Breast epithelium (tissue), 4 donors: Measurements from ENCODE around the gene SAMD15. TPM values are rescaled to one million over a fixed set of nuclear protein-coding genes. Genes with fewer than 3 reads are reported as not detected.

Source experiments
- DNase-seq, 2 donors: peaks; one replicate each; pipeline ENCODE4 v3.0.0-alpha.2; 2019; ENCODE audit warnings: low spot score in 2 of 2
- H3K27ac ChIP-seq, 2 donors: fragments of 200-600 bp; sonication (generic) in 1 of 2; one replicate each; pipeline ENCODE4 v1.5.1; 2016 to 2019; ENCODE audit warnings: mild to moderate bottlenecking in 1 of 2
- H3K27me3 ChIP-seq, 2 donors: fragments of 200-600 bp; sonication (generic) in 1 of 2; one replicate each; pipeline versions ENCODE4 v1.5.1 to v1.6.0; 2017 to 2019; ENCODE audit warnings: control low read depth in 1 of 2, mild to moderate bottlenecking in 1 of 2
- H3K36me3 ChIP-seq: fragments of 200-600 bp; one replicate; pipeline ENCODE4 v1.5.1; 2019
- H3K4me1 ChIP-seq, 2 donors: fragments of 200-600 bp; sonication (generic); one replicate each; pipeline ENCODE4 v1.5.1; 2016 to 2019; ENCODE audit warnings: control low read depth in 1 of 2
- H3K4me3 ChIP-seq, 3 donors: fragments of 200-600 bp; sonication (generic); 1 replicate in 2 of 3; 2 replicates in 1 of 3; pipeline ENCODE4 v1.5.1; 2016 to 2019; ENCODE audit warnings: mild to moderate bottlenecking in 3 of 3, moderate library complexity in 2 of 3
- H3K9me3 ChIP-seq, 2 donors: fragments of 200-600 bp; sonication (generic) in 1 of 2; one replicate each; pipeline ENCODE4 v1.5.1; 2016 to 2019; ENCODE audit warnings: control low read depth in 1 of 2
- POLR2A ChIP-seq: fragments of 450-650 bp; IDR thresholded peaks from one replicate; pipeline ENCODE4 v1.6.1; 2016; ENCODE audit warnings: antibody characterized with exemption, mild to moderate bottlenecking, moderate library complexity
- POLR2AphosphoS5 ChIP-seq, 3 donors: sonication (generic); formaldehyde crosslinking; IDR thresholded peaks; one replicate each; pipeline ENCODE4 v1.6.1; 2017; ENCODE audit warnings: antibody characterized with exemption in 3 of 3
- intact Hi-C: fragments of 100-400 bp; cut with DNase I; formaldehyde crosslinking; loops from one replicate; pipeline ENCODE4 v1.15.1; 2023; ENCODE audit warnings: low total_unique reads
- total RNA-seq, 3 donors: library from RNA; depleted of rRNA; stranded (reverse); fragments of >200 nt; gene quantifications; one replicate each; pipeline ENCODE4 v1.1.0, GENCODE V29; 2016
- TF ChIP-seq, protein P1 (sequence below), 3 donors: fragments of 450-650 bp; IDR thresholded peaks; one replicate each; pipeline ENCODE4 v1.5.1; 2016 to 2017; ENCODE audit warnings: antibody characterized with exemption in 3 of 3, mild to moderate bottlenecking in 3 of 3, moderate library complexity in 3 of 3

SAMD15 gene
- total RNA-seq, 3 donors from 2014 or later: 0.32 to 4.2 (median 2.0) TPM

DNA sequence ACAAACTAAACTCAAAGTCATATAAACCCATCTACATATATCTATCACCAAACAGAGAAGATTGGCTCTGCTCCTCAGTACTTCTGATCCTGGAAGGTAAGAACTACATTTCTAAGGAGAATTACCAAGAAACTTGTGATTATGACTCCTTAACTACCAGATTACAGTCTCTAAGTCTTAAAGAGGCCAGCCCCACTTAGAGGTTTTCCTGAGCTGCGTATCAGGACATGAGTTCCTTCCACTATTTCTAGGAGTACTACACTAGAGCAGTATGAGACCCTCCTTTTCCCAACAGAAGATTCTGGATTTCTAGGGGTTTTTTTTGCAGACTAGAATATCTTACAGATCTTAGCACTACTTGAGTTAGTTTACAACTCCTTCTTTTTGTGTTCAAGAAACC, 46.2 kb downstream of the SAMD15 start, which contains the start of gene NOXRED1:
TSS of gene NOXRED1 (minus strand) at position 101 of the 400 bp plus-strand sequence. CDS start 634 bp downstream, outside the sequence.
- no peak within 1 kb of the TSS for H3K27ac ChIP-seq
- no peaks in the 10 kb centered on the region for H3K27me3 ChIP-seq
- intact Hi-C loops: no loop called here
- H3K9me3 ChIP-seq: peaks cover 15 to 22% of the 10 kb centered on the region in 2 donors
- no peak within 1 kb of the TSS for H3K4me3 ChIP-seq
- H3K4me1 ChIP-seq: no peaks in the 10 kb centered on the region
- no peak for DNase-seq
- TF ChIP-seq, protein P1, sequence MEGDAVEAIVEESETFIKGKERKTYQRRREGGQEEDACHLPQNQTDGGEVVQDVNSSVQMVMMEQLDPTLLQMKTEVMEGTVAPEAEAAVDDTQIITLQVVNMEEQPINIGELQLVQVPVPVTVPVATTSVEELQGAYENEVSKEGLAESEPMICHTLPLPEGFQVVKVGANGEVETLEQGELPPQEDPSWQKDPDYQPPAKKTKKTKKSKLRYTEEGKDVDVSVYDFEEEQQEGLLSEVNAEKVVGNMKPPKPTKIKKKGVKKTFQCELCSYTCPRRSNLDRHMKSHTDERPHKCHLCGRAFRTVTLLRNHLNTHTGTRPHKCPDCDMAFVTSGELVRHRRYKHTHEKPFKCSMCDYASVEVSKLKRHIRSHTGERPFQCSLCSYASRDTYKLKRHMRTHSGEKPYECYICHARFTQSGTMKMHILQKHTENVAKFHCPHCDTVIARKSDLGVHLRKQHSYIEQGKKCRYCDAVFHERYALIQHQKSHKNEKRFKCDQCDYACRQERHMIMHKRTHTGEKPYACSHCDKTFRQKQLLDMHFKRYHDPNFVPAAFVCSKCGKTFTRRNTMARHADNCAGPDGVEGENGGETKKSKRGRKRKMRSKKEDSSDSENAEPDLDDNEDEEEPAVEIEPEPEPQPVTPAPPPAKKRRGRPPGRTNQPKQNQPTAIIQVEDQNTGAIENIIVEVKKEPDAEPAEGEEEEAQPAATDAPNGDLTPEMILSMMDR (IDR thresholded peaks at IDR 0.05): no peak
- no peak for TF ChIP-seq POLR2A
- TF ChIP-seq POLR2AphosphoS5 (IDR thresholded peaks at IDR 0.05): no peak
- H3K36me3 ChIP-seq: peaks cover 25% of the 10 kb centered on the region

DNA sequence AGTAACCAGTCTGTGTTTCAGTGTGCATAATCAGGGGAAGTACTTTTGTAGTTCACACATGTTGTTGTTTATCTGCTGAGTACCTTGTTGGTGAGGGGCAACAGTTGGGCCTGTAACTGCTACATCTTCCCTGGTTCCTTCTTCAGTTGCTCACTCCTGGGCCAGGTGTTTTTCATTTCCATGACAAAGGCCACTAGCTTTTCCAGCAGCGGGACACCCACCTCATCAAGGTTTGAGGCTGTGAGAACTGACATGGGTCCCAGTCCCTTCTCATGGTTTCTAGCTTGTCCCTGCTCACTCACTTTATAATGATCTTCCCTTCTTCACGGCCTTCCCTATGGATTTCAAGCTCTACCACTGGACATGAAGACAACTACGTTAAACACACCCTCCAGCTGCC, 47.7 kb downstream of the SAMD15 start:
- DNase-seq: no peak
- Histone ChIP-seq H3K36me3 (peaks cover 30% of the 10 kb centered on the region), H3K4me1 (no peaks in the 10 kb centered on the region), H3K9me3 (peaks cover 1 to 10% of the 10 kb centered on the region in 2 donors), H3K4me3 (no peak overlapping the region), H3K27me3 (no peaks in the 10 kb centered on the region), H3K27ac (no peak overlapping the region)
- TF ChIP-seq POLR2A: no peak
- TF ChIP-seq POLR2AphosphoS5 (IDR thresholded peaks at IDR 0.05): no peak
- TF ChIP-seq, protein P1 (IDR thresholded peaks at IDR 0.05): no peak
- intact Hi-C loops: no loop called here

DNA sequence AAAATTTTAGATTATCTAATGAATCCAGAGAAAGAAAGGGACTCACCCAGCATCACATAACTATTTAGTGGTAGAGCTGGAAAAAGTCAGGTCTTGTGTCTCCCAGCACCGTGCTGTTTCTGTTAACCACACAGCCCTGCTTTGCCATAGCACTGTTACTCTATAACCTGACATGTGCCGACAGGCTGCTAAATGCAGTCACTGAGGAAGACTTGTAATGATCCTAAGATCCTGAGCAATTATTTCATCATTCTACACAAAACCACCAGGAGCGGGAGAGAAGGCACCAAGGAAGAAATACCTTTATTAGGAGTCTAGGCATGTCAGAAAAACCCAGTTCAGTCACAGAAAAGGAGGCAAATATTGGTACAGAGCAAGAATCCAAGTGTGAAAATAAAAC, 49.2 kb downstream of the SAMD15 start:
- TF ChIP-seq, protein P1 (IDR thresholded peaks at IDR 0.05): no peak
- TF ChIP-seq POLR2AphosphoS5 (IDR thresholded peaks at IDR 0.05): no peak
- TF ChIP-seq POLR2A: no peak
- intact Hi-C loops: no loop called here
- peaks cover 30% of the 10 kb centered on the region for H3K36me3 ChIP-seq
- H3K4me3 ChIP-seq: no peak overlapping the region
- H3K4me1 ChIP-seq: no peaks in the 10 kb centered on the region
- H3K27ac ChIP-seq: no peak overlapping the region
- no peaks in the 10 kb centered on the region for H3K9me3 ChIP-seq
- H3K27me3 ChIP-seq: no peaks in the 10 kb centered on the region
- DNase-seq: no peak

DNA sequence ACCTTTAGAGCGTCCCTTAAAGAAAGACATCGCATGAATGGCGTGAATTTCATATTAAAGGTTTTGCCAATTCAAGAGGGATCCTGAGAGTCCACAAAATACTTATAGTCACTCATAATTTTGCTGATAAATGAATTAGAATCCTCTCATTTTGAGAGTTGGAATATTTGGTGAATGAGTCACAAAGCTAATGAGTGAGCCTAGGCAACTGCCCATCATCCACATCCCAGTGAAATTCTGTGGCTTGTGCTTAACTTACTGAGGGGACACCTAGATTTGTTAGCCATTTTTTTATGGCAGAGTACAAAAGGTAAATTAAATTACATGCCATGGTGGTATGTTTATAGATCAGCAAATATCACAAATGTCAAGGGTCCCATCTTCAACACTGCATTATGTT, 58.9 kb downstream of the SAMD15 start:
- intact Hi-C loops: no loop called here
- H3K4me1 ChIP-seq: no peaks in the 10 kb centered on the region
- no peaks in the 10 kb centered on the region for H3K9me3 ChIP-seq
- peaks cover 16% of the 10 kb centered on the region for H3K36me3 ChIP-seq
- DNase-seq: no peak
- no peak for TF ChIP-seq POLR2A
- TF ChIP-seq POLR2AphosphoS5 (IDR thresholded peaks at IDR 0.05): no peak
- TF ChIP-seq, protein P1 (IDR thresholded peaks at IDR 0.05): no peak
- H3K27me3 ChIP-seq: no peaks in the 10 kb centered on the region
- no peak overlapping the region for H3K4me3 ChIP-seq
- H3K27ac ChIP-seq: no peak overlapping the region

DNA sequence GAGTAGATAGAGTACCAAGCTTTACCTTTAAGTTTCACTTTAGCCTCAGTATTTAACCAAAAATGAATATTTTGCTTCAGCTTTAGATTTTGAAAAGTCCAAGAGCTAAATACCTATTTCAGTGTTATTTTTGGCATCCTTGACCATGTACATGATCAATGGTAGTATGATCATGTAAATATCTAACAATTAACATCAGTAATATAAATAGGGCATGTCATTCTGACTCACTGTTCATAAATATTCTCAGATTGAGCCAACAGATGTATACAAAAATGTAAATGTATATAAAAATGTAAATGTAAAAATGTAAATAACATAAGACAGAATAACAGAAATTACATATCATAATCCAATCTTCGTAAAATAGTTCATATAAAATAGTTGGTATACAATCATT, 61.4 kb downstream of the SAMD15 start:
- TF ChIP-seq, protein P1 (IDR thresholded peaks at IDR 0.05): no peak
- no peaks in the 10 kb centered on the region for H3K4me1 ChIP-seq
- no peak overlapping the region for H3K4me3 ChIP-seq
- no peaks in the 10 kb centered on the region for H3K9me3 ChIP-seq
- H3K36me3 ChIP-seq: peaks cover 24% of the 10 kb centered on the region
- H3K27ac ChIP-seq: no peak overlapping the region
- intact Hi-C loops: no loop called here
- H3K27me3 ChIP-seq: no peaks in the 10 kb centered on the region
- DNase-seq: no peak
